HG02642 (cell line): ENCODE measurements around the gene KSR1.

Source experiments
- ATAC-seq: cut with Tn5 transposase; IDR thresholded peaks from one replicate; pipeline ENCODE4 v1.9.1; 2021; ENCODE audit warnings: mild to moderate bottlenecking; ENCODE audit not compliant: unreplicated experiment, poor library complexity

KSR1 gene

GRCh38 chr17:27526604-27527002 lies 70.4 kb downstream of the KSR1 start:
- peak; percentile 58 for ATAC-seq

GRCh38 chr17:27529230-27529796 lies 73.1 kb downstream of the KSR1 start:
- no peak for ATAC-seq

DNA sequence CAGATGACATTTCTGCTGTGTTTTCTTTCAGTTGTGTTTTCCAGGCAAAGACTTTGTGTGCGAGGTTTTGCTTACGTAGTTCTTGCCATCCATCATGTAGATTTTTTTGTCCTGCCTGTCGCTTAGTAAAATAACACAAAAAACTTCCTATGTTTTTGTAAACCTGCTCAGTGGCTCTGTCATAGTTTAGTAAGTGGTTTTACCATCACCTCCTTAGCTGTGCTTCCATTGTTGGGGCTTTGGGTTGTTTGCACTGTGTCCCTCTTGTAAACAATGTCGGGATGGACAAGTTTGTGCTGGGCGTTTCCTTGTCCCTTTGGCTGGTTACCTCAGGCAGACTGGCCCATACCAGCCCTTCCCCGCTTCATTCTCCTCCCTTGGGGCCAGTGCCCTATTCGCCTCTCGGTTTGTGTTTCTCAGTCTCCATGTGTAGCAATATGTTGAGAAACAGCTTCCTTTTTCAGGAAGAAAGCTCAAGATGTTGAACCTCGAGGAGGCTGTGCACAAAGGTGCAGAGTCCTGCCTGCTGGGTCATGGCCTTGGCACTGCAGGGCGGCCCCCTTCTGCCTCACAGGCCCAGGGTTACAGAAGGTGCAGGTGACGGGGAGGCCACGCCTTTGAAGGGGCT lies 74.6 kb downstream of the KSR1 start:
- ATAC-seq: peak; percentile 37

DNA sequence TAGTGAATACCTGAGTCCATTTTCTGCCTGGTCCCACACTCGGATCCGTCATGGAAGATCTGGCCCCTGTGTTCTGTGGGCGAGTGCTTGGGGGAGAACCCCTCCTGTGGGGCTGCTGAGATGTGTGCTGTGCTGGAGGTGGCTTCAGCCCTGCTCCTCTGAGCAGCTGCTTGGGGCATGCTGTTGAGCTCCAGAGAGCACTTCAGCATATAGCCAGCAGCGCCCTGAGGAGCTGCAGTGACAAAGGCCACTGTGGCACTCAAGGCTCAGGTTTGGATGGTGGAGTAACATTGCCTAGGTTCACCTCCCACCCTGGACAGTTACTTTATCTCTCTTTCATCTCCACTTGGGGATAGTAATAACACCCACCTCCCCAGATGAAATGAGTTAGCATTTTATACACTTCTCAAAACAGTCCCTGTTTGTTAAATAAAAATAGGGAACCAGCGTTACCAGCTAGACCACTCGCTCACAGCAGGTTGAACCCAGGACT lies 75.3 kb downstream of the KSR1 start:
- ATAC-seq: peak; percentile 44

DNA sequence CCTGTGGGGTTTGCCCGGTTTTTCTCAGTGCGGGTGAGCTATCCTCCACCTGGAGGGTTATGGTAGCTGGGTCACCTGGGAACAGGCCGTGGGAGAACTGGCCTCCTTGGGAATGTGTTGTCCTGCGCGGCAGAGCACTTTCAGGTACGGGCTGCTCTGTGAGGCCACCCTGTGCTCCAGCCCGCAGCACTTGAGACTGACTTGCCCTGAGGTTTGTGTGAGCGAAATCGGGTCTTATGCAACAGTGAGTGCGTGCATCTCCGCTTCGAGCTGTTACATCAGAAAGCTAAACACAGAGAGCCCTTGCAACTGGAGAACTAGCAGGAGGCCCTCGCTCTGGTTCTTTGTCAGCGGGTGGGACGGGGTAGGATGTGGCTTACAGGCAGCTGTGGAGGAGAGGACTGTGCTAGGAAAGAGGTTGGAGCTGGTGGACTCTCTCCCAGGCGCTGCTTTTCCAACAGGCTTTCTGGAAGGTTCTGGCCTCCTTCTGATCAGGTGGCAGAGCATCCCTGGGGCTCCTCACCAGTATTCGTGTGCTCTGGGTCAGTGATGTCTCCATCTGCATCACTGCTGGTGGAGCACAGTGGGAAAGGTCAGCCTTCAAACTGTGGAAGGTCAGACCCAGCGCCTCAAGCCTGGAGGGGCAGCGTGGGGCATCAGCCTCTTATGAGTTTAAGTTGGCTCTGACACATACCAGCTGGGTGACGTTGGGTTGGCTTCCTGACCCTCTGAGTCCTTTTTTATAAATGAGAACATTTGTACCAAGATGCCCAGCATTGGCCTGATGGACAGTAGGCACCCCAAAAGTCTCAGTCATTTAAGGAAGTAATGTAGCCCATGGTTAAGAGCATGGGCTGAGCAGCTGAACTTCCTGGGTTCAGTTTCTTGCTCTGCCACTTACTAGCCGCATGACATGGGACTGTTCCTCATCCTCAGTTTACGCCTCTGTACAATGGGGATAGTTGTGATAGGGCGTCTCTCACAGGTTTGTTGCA lies 76.3 kb downstream of the KSR1 start:
- ATAC-seq: no peak

GRCh38 chr17:27533874-27534815 lies 77.9 kb downstream of the KSR1 start:
- no peak for ATAC-seq

GRCh38 chr17:27535178-27535928 lies 79.1 kb downstream of the KSR1 start:
- no peak for ATAC-seq

DNA sequence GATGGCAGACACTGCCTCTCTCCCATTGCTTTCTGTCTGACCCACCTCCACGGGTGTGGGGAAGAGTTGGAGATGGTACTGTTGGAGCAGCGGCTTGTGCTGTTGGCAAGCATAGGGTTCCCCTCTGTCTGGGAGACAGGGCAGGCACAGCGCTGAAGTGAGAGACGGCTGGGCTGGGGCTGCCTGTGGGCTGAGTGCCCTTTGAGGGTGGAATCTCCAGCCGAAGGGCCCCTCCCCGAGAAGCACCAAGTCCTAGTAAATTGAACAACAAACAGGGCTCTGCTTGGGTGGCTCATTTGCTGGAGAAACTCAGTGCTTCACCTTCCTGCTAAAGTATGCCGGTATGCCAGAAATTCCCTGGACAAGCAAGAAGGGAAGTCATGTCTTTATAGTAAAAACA lies 79.7 kb downstream of the KSR1 start:
- ATAC-seq: no peak

DNA sequence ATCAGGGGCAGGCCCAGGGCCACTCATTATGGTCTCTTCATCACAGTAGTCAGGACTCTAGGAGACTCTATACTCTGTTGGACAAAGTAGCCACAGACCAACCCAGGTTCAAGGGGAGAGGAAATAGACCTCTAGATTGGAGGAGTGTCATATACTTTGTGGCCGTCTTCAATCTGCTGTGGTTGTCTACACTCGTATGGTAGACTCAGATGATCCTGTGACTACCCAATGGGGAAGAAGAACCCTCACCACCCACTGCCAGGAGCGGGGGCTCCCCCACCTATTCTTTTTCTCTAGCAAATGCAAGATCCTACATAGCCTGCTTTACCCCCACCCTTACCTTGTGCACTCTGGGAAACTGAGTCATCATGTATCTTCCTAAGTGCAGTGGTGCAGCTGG lies 80.5 kb downstream of the KSR1 start:
- no peak for ATAC-seq

DNA sequence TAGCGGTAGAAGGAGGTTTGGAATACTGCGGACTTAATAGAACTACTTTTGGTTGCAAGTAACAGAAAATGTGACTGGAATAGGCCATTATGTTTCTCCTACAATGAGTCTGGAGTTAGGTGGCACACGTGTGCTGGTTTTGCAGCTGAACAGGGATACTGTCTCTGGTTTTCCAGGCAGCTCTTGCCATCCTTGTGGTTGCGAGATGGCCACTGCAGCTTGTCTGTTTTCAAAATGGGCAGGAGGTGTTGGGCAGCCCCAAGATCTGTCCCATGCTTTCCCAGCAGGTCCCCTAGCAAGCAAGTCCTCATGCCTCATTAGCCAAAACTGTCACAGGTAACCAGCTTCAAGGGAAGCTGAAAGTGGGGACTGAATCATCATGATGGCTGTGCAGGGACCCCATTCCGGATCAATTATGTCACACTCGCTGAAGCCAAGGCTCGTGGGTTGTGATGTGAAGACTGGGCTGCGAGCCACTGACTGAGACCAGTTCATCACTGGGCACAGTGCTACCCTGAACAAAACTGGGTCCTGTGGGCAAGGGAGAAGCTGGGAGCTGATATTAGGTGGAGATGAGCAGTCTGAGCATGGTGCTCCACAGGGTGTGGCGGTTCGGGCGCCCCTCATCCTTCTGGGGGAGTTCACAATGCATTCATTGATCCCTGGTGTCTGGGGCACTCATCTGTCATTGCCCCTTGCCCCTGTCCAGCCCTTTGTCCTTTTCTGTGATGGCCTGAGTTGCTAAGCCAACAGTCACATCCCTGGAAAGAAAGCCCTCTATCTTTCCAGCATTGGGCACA lies 82.1 kb downstream of the KSR1 start:
- no peak for ATAC-seq

DNA sequence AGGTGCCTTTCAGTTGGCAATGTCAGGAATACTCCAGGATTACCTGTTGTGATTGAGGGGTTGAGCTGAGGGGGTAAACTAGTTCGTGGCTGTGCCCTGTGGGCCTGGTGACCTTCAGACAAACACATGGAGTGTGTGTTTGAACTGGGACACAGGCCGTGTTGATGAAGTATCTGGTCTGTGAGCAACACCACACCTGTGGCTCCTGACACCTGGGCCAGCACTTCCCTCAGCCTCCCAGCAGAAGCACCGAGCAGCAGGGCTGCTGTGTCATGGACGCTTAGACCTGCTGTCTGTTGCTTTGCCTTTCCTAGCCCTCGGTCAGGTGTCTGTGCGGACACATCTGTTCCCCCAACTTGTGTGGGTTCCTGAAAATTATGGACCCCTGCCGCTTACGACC lies 82.9 kb downstream of the KSR1 start:
- no peak for ATAC-seq

- ATAC-seq: no peak
These were observed 83.6 kb downstream of the KSR1 start for GRCh38 chr17:27539794-27540317.

DNA sequence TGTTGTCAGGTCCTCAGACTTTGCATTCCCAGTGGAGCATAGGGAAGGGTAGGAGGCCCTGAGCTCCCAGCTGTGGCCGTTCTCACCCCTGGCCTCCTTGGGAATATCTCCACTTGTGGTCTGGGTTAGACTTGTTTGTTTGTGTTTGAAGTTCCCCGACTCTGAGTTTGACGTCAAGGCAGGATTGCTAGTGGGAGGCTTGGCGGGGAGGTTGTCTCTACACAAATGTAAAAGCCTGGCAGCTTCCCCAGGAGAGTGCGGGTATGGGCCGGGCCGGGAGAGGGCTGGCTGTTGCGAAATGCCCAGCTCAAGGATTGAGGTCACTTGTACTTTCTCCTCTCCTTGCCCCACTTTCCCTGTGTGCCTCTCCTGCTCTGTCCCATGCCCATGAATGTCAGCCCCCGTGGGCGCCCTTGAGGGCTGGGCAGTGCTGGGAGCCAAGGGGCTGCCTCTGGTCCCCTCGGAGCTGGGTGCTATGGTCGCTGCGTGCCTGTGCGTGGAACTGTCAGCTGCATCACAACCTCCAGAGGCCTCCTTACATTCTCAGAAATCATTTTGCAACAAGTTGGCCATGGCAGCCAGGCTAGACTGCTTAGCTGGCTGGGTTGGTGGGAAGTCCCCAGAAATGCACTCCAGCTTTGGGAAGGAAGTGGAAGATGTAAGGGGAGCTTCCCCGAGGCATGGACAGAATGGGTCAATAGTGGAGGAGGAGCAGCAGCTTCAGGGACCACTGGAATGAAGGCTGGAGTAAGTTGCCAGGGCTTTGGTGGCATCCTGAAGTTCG lies 84.3 kb downstream of the KSR1 start:
- no peak for ATAC-seq

- no peak for ATAC-seq
These were observed 85.2 kb downstream of the KSR1 start for GRCh38 chr17:27541301-27542023.

- no peak for ATAC-seq
These were observed 86.7 kb downstream of the KSR1 start for GRCh38 chr17:27542841-27543463.

DNA sequence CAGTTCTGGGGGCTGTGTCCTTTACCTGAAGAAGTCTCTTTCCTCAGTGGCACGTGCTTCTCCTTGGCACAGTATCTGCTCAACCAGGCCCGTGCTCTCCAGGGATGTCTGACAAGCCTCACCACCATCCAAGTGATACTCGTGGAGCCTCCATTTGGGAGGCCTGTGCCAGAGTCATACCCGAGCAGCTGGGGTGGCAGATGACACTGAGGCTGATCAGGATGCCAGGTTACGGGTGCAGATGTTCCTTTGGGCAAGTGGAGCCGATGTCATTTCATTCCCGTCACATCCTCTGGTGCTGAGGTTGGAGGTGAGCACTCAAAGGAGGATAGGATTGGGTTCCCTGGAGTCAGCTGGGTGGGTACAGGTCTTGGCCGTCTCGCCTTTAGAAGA lies 87.2 kb downstream of the KSR1 start:
- ATAC-seq: no peak

DNA sequence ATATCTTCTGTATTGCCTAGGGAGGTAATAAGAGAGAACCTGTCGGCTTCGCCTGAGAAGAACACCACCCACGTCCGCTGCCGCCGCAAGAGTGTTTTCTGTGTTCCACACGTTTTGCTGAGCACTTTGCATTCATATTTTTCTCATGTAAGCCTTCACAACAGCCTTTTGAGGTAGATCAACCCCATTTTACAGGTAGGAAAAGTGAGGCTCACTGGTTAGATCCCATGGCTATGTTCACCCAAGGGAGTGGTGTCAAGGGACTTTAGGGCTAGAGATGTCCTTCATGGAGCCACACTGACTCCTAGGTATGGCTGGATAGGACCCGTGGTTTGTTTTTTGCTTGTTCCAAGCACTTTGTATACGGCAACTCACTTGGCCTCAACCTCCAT lies 87.7 kb downstream of the KSR1 start:
- no peak for ATAC-seq
